Endometrial microvascular endothelial cells (primary cell): ENCODE measurements around the gene ZBTB7C. TPM values are rescaled to one million over a fixed set of nuclear protein-coding genes. Genes with fewer than 3 reads are reported as not detected.

Source experiments
- in situ Hi-C: cut with HindIII; loops from 2 replicates; pipeline ENCODE4 v1.10.0; 2017; ENCODE audit warnings: low sequenced_read_pairs, low pct_unique_long_range_greater_than_20kb; ENCODE audit errors: inconsistent ontology term
- total RNA-seq: library from RNA; depleted of rRNA; stranded (reverse); fragments of >200 nt; gene quantifications from one replicate; pipeline ENCODE4 v1.2.3, GENCODE V29; 2015; ENCODE audit errors: inconsistent ontology term

The ZBTB7C gene
- total RNA-seq, 1 donor from 2014 or later: not detected

DNA sequence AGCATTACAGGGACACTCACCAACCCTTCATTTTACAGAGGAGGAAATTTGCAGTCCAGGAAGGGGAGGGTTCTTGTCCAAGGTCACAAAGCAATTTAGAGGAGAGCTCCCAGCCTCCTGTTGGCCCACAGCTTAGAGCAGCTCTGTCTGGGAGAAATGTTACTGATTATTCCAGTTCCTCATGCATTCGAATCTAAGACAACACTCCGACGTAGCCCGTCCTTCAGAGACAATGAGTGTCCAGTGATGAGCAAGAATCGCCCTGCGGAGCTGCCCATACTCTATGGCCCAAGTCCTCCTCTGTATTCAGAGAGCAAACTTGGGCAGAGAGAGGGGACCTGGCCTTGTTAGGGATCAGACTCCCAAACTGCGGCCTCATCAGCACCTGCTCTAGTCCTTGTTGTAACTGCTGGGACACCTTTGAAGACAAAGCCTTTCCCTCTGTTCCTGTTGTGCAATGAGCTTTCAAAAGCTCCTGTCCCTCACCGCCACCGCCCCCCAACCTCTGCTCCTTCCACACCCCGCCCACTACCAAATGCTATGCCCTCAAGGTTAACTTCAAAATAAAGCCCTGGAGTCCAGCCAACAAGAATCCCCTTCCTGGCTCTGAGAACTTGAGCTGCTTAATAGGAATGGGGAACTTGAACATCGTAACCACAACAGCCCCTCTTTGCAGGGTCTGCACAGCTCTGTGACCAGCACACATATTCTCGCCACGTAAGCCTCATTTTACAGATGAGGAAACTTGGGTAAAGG is 243.9 kb downstream of the ZBTB7C start:
- in situ Hi-C loops: no loop called here

DNA sequence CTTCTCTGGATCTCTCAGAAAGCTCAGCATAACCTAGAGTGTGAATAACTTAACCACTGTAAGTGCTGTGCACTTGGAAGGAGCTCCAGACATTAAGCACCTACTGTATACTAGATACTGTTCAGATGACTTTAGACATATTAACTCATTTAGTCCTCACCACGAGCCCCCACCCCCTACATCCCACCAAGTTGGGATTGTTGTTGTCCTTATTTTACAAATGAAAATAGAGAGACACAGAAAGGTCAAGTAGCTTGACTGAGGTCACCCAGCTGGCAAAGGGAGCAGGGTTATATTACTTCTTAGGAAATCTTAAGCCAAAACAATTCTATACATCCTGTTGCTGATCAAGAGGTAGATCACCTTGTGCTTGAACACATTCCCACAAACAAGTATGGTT is 244.5 kb downstream of the ZBTB7C start:
- in situ Hi-C loops: no loop called here

DNA sequence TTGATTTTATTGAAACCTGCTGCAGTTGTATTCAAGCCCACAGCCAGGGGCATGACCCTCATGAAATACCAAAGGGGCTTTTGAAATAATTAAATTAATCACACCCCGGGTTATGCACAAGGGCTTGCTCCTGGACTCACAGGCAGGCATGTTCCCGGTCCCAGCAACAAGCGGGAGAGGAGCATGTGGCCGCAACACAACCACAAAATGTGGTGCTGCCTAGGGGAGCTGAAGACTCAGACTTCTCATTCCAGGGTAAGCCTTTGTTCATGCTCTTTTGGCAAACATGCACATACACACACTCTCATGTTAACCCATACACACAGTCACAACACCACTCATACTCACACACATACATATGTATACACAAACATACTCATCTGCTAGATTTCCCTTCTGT is 245.1 kb downstream of the ZBTB7C start:
- in situ Hi-C loops: no loop called here

DNA sequence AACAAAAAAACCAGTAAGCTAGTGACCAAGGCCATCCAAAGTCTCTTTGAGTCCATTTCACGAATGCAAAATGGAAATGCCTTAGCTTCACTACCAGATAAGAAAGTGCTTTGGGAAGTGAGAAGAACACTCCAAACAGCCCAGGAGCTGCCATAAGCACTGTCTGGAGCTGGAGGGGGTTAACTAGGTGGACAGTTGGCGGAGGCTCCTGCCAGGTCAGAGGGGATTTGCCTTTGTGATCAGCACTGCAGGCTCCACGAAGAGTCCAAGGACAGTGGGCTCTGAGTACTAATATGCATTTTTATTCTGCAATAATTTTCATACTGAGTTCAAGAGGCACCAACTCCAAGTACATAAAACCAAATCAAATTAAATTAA is 245.5 kb downstream of the ZBTB7C start:
- in situ Hi-C loops: no loop called here

DNA sequence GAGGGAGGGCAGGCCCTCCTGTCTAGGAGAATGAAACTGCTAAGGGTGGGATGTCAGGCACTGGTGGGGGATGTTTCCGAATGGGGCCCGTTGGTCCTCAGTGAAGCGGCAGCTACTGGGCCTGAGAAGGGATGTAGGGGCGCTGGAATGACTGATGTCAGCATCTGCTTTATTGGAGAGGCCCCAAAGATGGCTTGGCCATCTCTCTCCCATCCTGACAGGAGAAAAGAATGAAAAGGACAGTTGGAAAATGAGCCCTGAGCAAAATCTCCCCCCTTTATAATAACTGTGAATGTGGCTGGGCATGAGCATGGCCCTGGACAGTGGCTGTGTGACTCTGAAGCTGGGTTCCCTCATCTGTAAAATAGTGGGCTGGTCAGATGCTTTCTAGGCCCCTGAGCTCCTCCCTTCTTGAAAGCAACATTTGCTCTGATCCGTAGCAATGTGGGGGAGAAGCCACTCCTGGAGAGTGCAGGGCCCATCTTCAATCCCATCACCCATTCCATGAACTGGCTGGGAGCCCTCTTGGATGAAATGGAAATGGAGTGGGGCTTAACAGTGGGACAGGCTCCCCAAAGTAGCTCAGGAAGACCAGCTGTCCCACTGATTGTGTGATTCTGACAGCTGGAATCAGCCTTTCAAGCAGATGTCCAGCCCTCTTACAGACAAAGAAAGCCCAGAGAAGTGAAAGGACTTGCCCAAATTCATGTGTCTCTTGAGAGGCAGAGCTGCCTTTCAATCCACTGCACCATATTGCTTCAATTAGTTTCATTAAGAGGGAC is 246.0 kb downstream of the ZBTB7C start:
- in situ Hi-C loops: no loop called here

DNA sequence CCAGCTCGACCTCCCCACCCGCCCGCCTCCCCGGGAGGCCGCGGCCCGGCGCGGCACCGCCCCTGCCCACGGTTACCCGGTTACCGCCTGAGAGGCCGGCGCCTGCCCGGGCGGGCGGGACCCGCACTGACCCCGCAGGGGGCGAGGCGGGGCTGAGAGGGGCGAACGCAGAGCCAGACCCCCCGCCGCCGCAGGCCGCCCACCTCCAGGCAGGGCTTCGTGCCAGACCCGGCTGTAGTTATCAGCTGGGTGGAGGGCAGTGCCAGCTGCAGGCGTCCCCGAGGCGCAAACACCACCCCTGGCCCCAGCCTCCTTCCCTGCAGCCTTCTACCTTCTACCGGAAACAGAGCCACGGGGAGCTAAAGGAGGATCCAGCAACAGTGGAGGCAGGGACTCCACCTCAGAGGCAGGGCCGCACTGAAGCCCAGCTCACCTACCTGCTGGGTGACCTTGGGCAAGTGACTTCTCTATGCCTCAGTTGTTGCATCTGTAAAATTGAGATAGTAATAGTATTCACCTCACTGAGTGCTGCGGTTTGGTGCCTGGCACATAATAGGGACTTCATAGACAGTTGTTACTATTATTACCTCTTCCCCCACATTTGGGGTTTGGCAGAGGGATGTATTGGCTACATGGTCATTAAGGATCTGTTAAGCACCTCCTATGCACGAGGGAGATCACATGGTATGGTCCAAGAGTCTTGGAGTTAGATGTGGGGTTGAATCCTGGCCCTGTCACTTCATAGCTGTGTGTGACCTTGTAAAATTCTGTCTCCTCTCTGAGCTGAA is 247.1 kb downstream of the ZBTB7C start:
- in situ Hi-C loops: no loop called here

DNA sequence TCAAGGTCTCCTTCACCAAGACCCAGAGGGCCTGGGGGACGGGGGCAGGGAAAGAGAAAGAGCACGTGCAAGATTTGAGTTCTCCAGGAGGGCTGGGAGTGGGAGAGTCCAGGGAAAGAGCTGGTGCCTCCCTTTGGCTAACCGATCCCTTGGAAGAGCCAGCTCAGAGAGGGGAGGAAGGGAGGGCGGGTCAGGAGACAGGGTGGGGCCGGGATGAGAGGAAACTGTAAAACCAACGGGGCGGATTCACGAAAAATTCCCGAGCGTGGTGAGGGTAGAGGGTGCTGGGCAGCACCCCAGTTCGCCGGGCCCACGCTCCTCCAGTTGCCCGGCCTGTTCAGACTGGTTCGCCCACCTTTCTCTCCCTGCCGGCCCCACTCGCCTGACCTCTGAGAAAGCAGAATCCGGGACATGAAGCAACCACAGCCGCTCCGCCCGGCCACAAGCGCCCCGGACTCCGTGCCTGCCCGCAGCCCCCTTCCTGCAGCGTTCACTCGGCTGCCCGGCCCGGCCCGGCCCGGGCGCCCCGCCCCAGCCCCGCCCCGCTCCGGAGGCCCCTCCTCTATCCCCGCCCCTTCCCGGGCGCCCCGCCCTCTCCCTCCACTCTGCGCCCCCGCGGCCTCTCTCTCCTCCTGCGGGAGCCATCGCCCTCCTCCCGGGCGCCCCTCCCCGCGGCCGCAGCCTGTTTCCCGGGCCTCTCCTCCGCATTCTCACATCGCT is 247.8 kb downstream of the ZBTB7C start:
- in situ Hi-C loops: no loop called here

DNA sequence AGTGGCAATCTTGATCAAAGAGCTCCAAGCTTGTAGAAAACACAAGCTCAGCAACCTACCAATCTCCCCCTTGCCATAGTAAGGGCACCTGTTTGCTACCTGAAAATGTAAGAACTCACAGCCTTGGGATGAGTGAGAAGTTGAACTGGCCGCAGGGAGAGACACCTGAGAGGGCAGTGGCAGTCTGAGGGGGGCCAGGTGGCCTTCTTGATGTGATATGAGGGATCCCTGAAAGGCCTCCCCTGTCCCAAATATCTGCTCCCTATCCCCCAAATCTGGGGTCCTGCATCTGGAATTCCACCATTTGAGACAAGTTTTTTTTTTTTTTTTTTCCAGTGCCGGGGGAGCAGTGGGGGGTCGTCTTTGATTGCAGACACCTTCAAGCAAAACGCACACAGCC is 248.6 kb downstream of the ZBTB7C start:
- in situ Hi-C loops: no loop called here

DNA sequence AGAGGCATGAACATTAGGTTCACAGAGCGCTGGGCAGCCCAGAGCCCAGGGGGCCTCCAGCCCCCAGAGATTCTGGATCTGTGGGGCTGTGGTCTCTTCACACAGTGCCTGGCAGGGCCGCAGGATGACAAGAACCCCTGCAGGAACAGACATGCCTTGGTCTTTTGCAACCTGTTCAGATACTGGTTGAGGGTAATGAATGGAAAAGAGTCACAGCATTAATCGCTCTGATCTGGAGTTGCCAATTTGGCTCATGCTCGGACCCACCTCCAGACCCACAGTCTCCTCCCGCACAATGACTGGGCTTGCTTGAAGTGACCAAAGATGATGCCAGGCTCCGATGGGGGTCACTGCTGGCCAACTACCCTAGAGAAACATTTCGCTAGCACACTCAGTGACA is 249.4 kb downstream of the ZBTB7C start:
- in situ Hi-C loops: no loop called here

DNA sequence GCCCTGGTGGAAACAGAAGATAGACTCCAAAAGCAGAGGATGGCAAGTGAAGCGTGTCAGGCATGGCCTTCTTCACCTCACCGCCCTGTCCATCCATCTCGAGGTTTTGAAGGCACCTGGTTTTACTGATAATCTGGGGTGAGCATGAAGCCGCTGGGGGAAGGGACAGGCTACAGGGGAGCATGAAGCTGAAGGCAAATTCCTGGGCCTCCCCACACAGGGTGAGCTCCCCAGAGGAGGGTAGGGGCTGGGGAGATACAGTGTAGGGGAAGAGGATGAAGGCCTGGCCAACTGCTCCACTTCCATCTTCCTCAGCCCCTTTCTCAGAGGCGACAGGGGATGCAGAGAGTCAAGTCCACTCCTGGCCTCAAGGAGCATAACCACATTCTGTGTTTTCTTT is 250.5 kb downstream of the ZBTB7C start:
- in situ Hi-C loops: no loop called here

DNA sequence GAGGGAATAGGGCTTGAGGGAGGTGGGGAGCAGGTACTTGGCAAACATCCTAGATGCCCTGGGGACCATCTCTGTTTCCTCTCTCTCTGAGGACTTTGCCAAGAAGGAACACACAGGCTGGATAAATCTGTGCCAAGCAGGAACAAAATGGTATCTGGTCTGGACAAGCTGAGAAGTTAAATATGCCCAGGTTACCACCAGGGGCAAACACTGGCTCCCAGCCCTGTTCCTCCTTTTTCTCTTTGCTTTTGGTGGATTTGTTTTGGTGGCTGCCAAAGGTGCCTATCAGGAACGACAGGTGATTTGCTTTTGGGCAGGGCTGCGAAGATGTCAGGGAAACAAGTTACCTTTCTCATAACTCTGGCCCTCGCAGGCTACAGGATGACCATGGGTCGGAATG is 251.2 kb downstream of the ZBTB7C start:
- in situ Hi-C loops: no loop called here

DNA sequence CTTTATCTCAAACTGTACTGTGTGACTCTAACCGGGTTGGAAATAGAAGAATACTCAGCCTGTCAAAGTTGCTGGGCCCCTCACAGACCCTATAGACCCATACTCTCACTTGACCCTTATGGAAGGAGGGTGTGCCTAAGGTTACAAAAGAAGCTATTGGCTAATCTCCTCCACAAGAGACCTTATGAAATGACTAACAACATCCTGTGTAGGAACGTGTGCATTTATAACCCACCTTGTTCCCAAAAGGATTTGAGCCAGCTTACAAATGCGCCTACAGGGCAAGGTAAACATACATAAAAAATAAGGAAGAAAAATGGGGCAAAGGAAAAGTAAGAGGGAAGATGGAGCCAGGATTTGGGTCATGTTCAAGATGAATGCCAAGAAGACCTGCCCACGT is 253.3 kb downstream of the ZBTB7C start:
- in situ Hi-C loops: no loop called here

DNA sequence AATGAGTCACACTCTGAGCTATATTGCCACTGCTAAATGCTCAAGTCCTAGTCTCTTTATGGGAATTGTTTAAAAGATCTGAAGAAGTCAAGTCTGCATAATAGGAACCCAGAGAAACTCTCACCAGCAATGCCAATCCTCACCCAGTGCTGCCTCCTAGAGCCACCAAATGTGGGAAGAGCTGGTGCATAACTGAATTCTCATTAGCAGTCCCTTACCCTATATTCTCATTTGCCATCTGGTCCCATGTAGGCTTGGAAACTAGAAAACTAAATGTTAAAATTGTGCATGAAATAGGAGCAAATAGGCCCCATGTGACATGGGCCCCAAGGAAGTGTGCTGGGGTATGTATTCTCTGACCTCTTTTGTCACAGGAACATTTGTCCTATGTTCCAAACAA is 254.4 kb downstream of the ZBTB7C start:
- in situ Hi-C loops: no loop called here

DNA sequence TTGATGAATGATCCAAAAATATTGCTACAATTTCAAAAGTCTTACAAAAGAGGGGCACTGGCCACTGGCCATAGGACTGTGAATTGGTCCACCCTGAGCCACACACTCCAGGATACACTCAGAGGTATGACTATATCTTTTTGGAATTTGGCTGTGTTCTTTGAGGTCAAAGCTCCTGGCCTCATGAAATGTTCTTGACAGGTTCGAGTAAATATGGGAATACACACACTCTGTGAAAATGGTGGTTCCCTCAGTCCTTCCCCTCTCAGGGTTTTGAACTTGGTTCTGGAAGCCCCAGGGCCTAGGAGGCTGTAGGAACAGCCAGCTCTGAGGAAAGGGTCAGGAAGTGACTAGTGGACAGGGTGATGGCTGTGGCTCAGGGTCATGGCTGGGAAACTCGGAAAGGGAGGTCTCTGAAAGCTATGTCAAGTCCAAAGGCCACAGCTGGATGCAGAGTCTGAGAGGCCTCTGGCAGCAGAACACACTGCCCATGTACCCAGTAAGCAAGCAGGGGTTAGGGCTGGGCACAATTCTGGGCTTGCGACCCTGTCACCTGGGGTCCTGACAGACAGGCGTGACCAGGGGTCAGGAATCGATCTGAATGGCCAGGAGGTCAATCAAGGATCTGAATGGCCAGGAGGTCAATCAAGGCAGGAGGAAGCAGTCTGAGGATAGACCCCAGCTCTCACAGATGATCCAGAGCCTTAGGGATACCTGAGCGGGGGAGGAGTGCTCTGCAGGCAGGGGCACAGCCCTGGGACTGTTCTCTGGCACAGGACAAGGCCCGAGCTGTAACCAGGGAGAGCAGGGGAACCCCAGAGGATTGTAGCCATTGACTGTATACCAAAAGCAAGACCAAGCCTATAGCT is 255.3 kb downstream of the ZBTB7C start:
- in situ Hi-C loops: no loop called here

DNA sequence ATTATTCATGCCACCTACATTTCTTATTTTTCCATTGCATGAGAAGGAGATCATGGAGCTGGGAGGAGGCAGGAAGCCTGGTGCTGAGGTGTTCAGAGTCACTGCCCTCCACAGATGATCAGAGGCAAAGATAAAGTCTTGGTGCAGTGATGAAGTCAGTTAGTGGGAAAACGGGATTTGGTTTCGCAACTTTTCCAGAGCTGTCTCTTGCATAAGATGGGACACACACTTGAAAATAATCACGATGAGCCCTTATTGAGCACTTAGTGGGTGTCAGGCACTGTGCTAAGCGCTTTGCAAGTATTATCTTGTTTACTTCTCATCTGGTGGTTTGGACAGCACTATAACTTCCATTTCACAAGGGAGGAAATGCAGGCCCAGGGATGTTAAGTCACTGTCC is 256.6 kb downstream of the ZBTB7C start:
- in situ Hi-C loops: no loop called here

DNA sequence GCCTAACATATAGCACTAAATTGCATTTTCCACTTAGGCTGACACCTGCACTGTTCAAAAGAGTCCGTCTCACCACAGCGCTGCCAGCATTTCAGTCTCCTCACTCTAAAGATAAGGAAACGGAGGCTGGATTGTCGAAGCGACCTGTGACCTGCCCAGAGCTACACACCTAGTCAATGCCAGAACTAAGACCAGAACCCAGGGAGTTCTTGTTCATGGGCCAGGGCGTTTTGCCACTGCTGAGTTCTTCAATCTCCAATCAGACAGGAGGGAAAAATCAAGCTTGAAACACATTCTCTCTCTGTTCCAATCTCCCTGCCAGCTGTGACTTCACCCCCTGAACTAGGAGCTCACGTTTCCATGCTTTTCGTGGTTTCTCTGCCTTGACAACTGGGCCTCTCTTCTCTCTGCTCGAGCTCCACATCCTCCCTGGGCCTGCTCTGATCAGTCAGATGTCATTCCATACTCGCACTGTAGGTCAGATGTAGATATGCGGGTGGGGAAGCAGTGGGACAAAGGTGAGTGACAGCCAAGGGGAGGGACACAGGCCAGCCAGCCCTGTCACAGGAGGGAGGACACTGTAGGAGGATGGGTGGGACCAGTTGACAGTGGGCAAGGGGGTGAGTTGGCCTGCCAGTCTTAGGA is 257.6 kb downstream of the ZBTB7C start:
- in situ Hi-C loops: no loop called here

DNA sequence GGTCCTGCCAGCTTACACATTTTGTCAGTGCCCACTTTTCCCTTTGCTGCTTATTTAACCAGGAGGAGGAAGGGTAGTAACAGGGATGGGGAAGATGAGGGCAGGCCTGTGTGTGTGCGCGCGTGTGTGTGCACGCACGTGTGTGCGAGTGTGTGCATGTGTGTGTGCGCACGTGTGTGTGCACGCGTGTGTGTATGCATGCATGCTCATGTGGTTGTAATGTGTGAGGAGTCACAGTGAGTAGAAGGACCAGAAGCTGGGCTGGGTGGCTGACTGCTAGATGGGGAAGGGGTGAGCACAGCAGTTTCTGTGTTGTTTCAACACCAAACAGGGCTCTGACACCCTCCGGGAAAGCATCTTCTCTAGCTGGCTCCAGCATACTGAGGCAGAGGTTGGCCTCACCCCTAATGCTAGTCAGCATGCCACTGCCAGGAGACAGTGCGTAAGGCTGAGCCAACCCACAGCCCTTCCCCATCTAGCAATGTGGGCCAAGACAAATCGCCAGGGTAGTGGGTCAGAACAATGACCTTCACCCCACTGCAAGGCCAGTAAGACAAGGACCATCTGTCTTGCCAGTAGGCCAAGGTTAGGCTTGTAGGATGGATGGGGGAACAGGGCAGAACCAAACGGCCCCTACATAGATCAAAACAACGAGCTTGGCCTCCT is 260.0 kb downstream of the ZBTB7C start:
- in situ Hi-C loops: no loop called here
